Measurements from ENCODE around the gene ARL5B. TPM values are rescaled to one million over a fixed set of nuclear protein-coding genes. Genes with fewer than 3 reads are reported as not detected.

The ARL5B gene
- polyA plus RNA-seq, 1 experiment: 2.7 TPM

GRCh38 chr10:18718991-18719390 lies 59.8 kb downstream of the ARL5B start:
- CTCF ChIA-PET: no interaction called here
- DNase-seq (ENCODE audit: low read depth): no peak
- POLR2A ChIA-PET: no interaction called here
- TF ChIP-seq, protein P1, sequence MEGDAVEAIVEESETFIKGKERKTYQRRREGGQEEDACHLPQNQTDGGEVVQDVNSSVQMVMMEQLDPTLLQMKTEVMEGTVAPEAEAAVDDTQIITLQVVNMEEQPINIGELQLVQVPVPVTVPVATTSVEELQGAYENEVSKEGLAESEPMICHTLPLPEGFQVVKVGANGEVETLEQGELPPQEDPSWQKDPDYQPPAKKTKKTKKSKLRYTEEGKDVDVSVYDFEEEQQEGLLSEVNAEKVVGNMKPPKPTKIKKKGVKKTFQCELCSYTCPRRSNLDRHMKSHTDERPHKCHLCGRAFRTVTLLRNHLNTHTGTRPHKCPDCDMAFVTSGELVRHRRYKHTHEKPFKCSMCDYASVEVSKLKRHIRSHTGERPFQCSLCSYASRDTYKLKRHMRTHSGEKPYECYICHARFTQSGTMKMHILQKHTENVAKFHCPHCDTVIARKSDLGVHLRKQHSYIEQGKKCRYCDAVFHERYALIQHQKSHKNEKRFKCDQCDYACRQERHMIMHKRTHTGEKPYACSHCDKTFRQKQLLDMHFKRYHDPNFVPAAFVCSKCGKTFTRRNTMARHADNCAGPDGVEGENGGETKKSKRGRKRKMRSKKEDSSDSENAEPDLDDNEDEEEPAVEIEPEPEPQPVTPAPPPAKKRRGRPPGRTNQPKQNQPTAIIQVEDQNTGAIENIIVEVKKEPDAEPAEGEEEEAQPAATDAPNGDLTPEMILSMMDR (IDR thresholded peaks at IDR 0.05; ENCODE audit: insufficient read depth, low read depth, low read length): no peak
- 0 out of 2 replicates have a peak, but pooled peaks cover 4% of the 10 kb centered on the region for H3K27me3 ChIP-seq (ENCODE audit: control insufficient read depth, insufficient read depth, low read length)
- no peak overlapping the region for H3K4me3 ChIP-seq (ENCODE audit: low read depth, low read length)
- no peaks in the 10 kb centered on the region for H3K36me3 ChIP-seq (ENCODE audit: control insufficient read depth, insufficient read depth, low read length)

DNA sequence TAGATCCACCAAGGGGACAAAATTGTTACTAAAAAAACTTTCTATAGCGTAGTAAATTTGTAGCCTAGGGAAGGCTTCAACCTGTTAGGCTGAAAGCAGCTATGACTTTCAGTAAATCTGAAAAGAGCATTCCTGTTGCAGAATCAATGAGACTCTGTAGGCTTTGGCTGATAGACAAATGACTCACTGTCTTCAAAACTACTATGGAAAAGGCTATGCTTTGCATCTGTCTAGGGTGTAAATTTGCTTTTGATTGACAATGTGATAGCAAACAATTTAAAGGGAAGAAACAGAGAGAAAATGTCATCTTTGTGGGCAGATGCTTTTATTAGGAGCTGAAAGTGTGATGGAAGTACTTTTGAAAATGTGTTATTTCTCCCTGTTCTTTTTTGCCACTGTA lies 60.6 kb downstream of the ARL5B start:
- ChIA-PET POLR2A (no interaction called here), CTCF (no interaction called here)
- no peak for DNase-seq (ENCODE audit: low read depth)
- Histone ChIP-seq H3K27me3 (ENCODE audit: control insufficient read depth, insufficient read depth, low read length) (0 out of 2 replicates have a peak, but pooled peaks cover 4% of the 10 kb centered on the region), H3K4me3 (ENCODE audit: low read depth, low read length) (no peak overlapping the region), H3K36me3 (ENCODE audit: control insufficient read depth, insufficient read depth, low read length) (no peaks in the 10 kb centered on the region)
- TF ChIP-seq, protein P1 (IDR thresholded peaks at IDR 0.05; ENCODE audit: insufficient read depth, low read depth, low read length): no peak

GRCh38 chr10:18721067-18721466 lies 61.8 kb downstream of the ARL5B start:
- H3K27me3 ChIP-seq (ENCODE audit: control insufficient read depth, insufficient read depth, low read length): 0 out of 2 replicates have a peak, but pooled peaks cover 4% of the 10 kb centered on the region
- no peaks in the 10 kb centered on the region for H3K36me3 ChIP-seq (ENCODE audit: control insufficient read depth, insufficient read depth, low read length)
- TF ChIP-seq, protein P1 (IDR thresholded peaks at IDR 0.05; ENCODE audit: insufficient read depth, low read depth, low read length): no peak
- CTCF ChIA-PET: interaction anchor here (0.6 kb wide), 1 partner anchor 1072 kb away, joined by 4 read pairs; no protein-coding TSS in a partner anchor
- no peak overlapping the region for H3K4me3 ChIP-seq (ENCODE audit: low read depth, low read length)
- no peak for DNase-seq (ENCODE audit: low read depth)
- POLR2A ChIA-PET: interaction anchor here (0.7 kb wide), 1 partner anchor 1047 kb away, joined by 3 read pairs; no protein-coding TSS in a partner anchor

GRCh38 chr10:18723801-18724200 lies 64.6 kb downstream of the ARL5B start:
- H3K36me3 ChIP-seq (ENCODE audit: control insufficient read depth, insufficient read depth, low read length): no peaks in the 10 kb centered on the region
- no peak overlapping the region for H3K4me3 ChIP-seq (ENCODE audit: low read depth, low read length)
- 0 out of 2 replicates have a peak, but pooled peaks cover 4% of the 10 kb centered on the region for H3K27me3 ChIP-seq (ENCODE audit: control insufficient read depth, insufficient read depth, low read length)
- DNase-seq (ENCODE audit: low read depth): no peak
- ChIA-PET POLR2A (no interaction called here), CTCF (interaction anchor here (0.7 kb wide), 1 partner anchor 314 kb away, joined by 4 read pairs; no protein-coding TSS in a partner anchor)
- TF ChIP-seq, protein P1 (IDR thresholded peaks at IDR 0.05; ENCODE audit: insufficient read depth, low read depth, low read length): no peak

Other genes with a start within 250 kb of the ARL5B start
- 2.7 and 5.0 TPM in 2 replicates for gene NSUN6, start 7.8 kb upstream of the ARL5B start, polyA plus RNA-seq (2011; rRNA removed)